Thyroid gland (tissue), 4 donors: Measurements from ENCODE around the gene SOWAHC.
"Not testable (repeated sequence)": the region's sequence is repeated elsewhere in the genome, so short reads cannot be mapped to it uniquely, and the experiment has no call there.

Experiments
- POLR2A ChIP-seq, 2 donors: fragments of 450-650 bp; IDR thresholded peaks; one replicate each; pipeline ENCODE4 v1.6.1; 2017; ENCODE audit warnings: antibody characterized with exemption in 2 of 2, mild to moderate bottlenecking in 2 of 2, moderate library complexity in 1 of 2
- TF ChIP-seq, protein P1 (sequence below), 6 experiments: fragments of 200-600 bp in 3 of 6; fragments of 450-650 bp in 3 of 6; sonication (generic) in 3 of 6; IDR thresholded peaks; one replicate each; pipeline ENCODE4 v1.5.1; 2016 to 2019; ENCODE audit warnings: antibody characterized with exemption in 6 of 6, mild to moderate bottlenecking in 2 of 6, inconsistent platforms in 1 of 6, moderate library complexity in 1 of 6

DNA sequence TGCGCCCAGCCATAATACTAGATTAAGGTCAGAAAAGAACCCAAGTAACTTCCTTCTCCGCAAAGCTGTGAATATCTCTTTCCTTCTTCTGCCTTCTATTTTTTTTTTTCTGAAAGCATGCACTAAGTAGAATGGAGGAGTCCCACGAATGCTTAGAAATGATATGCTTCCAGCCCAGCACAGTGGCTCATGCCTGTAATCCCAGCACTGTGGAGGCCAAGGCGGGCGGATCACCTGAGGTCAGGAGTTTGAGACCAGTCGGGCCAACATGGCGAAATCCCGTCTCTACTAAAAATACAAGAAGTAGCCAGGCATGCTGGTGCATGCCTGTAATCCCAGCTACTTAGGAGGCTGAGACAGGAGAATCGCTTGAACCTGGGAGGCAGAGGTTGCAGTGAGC, 25.8 kb downstream of the SOWAHC start:
- not testable (repeated sequence) for TF ChIP-seq POLR2A (IDR thresholded peaks at IDR 0.05)
- TF ChIP-seq, protein P1, sequence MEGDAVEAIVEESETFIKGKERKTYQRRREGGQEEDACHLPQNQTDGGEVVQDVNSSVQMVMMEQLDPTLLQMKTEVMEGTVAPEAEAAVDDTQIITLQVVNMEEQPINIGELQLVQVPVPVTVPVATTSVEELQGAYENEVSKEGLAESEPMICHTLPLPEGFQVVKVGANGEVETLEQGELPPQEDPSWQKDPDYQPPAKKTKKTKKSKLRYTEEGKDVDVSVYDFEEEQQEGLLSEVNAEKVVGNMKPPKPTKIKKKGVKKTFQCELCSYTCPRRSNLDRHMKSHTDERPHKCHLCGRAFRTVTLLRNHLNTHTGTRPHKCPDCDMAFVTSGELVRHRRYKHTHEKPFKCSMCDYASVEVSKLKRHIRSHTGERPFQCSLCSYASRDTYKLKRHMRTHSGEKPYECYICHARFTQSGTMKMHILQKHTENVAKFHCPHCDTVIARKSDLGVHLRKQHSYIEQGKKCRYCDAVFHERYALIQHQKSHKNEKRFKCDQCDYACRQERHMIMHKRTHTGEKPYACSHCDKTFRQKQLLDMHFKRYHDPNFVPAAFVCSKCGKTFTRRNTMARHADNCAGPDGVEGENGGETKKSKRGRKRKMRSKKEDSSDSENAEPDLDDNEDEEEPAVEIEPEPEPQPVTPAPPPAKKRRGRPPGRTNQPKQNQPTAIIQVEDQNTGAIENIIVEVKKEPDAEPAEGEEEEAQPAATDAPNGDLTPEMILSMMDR (IDR thresholded peaks at IDR 0.05): not testable (repeated sequence)
